HG03060 (cell line): ENCODE measurements around the gene PPP1R2B.
A peak's percentile ranks its signal among the peaks of the same experiment; 100 is the strongest.
"Not testable (repeated sequence)": the region's sequence is repeated elsewhere in the genome, so short reads cannot be mapped to it uniquely, and the experiment has no call there.

Experiments used
- ATAC-seq: cut with Tn5 transposase; IDR thresholded peaks from one replicate; pipeline ENCODE4 v1.9.1; 2021; ENCODE audit warnings: low read depth, moderate number of reproducible peaks; ENCODE audit not compliant: unreplicated experiment

PPP1R2B gene

DNA sequence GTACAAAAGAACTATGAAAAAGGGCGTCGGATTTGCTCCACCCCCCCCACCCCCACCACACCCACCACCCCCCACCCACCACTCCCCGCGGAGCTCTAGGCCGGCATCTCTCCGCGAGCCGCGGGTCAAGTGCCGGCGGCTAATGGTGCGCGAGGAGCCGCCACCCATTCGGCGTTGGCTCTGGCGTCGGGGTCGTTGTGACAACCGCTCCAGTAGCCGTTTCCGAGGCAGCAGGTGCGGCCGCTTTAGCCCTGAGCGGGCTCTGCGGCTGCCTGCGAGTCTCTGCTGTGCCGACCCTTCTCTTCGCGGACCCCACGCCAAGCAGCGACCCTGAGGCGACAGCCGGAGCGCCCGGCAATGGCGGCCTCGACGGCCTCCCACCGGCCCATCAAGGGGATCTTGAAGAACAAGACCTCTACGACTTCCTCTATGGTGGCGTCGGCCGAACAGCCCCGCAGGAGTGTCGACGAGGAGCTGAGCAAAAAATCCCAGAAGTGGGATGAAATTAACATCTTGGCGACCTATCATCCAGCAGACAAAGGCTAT is at the start of gene PPP1R2B:
Gene PPP1R2B (plus strand): TSS at position 90 of the 546 bp plus-strand sequence. CDS start 268 bp downstream, at position 358.
- ATAC-seq, result no peak

DNA sequence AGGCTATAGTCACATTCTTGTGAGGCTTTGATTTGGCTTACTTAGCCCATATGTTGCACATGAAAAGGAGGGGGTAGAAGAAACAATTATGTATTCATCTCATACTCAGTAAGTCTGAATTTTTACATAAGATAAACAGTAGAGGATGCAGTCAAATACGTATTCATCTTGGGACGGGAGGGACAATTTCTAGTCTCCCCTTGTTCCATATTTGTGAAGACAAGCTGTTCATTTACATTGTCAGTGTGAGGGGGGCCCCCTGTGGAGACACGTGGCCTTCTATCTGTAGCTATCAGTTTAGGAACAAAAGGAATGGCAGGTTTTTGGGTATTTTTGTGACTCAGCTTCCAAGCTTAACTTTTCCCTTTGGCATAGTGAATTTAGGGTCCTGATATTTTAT is 49.2 kb upstream of the PPP1R2B start:
- no peak for ATAC-seq

DNA sequence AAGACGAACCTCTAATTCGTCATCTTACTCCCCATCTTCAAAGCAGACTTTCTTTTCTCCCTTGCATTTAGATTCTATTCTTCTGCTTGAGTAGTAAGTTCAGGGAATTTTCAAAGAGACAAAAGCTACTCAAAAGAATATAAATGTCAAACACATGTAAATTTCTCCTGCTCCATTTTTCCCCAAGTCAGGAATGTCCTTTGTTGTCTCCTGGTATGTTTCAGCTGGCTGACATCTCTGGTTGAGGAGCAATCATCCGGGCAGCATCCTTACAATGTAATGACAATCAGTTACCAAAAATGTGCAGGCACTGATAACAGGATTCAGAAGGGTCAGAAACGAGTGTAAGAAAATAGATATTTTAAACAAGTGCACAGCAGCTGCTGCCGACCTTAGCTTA is 47.6 kb upstream of the PPP1R2B start:
- no peak for ATAC-seq

DNA sequence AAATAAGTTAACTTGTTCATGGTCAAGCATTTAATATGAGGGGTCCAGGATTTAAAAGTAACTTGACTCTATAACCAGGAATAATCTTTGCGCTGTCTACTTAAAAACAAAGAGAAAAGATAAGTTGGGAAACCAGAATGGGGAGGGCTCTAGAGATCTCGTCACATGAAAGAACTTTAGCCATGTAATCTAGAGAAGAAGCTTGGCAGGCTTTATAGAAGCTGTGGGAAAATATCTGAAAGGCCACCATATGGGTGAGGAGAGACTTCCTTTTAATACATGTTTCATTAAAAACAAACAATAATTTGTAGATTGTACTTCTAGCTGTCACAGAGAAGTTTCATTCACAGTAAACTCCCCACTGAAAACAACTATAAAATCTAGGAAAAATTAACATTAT is 46.7 kb upstream of the PPP1R2B start:
- ATAC-seq, result no peak

DNA sequence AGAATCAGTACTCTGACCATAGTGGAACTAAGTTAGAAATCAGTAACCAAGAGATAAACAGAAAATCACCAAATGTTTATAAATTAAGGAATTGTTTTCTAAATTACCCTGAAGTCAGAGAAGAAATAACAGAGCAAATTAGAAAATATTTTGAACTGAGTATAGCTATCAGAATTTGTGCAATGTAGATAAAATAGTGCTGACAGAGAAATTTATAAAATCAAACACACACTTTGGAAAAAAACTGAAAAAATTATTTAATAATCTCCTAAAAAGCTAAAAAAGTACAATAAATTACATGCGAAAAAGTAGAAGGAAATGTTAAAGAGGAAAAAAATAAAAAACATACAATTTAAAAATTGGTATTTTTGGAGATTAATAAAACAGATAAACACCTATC is 37.1 kb upstream of the PPP1R2B start:
- no peak for ATAC-seq

DNA sequence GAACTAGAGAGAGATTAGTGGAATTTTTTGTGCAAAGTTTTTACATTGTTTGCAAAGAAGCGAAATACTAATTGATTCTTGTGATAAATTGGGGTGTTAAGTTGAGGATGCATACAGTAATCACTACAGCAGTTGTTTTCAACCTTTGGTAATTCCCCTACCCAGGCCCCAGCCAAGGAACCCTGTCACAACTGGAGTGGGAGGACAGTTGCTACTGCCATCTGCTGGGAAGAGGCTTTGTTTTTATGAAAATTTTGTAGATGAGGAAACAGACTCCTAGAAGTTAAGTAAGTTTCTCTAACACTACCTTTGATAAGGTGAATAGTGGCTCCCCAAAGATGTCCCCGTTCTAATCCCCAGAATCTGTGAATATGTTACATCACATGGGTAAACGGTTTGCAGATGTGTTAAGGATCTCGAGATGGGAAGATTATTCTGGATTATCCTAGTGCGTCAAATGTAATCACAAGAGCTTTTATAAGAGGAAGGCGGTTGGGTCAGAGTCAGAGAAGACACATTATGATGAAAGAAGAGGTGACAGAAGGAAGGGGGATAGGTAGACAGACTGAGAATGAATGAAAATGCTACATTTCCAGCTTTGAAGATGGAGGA is 34.0 kb upstream of the PPP1R2B start:
- ATAC-seq, result no peak

DNA sequence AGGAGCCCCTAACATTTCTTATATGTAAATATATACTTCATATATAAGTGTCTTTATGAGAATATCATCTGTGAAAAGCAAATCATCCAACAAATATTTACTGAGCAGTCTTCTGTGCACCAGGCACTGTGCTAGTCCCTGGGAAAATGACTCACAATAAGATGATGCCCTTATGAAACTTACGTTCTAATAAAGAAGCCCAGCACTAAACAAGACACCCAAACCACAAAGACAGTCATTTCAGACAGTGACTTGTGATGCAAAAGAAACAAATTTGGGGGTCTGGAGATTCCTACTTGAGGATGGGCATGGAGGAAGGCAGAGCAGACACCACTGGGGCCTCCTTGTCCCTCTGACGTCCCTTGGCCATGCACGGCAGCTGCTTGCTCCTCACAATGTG is 30.6 kb upstream of the PPP1R2B start:
- no peak for ATAC-seq

DNA sequence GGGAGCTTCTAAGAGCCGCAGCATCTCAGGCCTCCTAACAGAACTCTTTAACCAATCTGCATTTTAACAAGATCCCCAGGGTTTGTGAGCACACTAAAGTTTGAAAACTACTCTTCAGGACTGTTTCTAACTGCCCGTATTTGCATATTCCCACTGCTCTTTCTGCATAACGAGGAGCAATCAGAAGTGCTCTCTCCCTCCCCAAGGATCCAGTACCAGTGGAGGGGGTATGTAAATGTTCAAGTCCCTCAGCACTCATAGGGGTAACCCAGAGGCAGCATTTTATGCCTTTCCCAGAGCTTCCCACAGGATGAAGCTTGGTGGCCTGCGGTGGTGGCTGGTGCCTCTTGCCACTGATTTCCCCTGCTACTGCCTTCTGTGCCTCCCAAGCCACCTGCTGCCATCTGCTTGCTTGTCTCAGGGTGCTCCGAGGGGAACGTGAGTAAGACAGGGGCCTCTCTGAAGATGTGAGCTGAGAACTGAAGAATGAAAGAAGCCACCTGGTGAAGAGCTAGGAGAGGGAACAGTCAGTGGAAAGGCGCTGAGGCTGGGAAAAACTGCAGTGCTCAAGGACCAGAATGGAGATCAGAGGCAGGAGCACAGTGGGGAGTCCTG is 30.0 kb upstream of the PPP1R2B start:
- no peak for ATAC-seq

DNA sequence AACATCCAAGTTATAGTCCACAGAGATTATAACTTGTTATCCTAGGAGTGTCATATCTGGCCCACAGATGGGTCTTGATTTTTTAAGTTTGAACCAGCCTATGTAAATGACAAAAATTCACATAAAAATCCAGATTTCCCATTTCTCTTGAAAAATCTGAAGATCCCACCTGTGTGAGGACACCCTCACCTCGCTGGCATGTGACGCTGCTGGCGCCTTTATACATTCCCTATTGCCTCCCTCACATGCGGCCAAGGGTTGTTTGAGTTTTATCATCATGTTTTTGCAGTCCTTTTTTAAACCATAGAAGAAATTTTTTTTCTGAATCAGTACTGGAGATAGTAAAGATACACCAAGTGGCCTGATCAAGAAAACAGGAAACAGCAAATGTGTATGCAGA is 25.9 kb upstream of the PPP1R2B start:
- no peak for ATAC-seq

DNA sequence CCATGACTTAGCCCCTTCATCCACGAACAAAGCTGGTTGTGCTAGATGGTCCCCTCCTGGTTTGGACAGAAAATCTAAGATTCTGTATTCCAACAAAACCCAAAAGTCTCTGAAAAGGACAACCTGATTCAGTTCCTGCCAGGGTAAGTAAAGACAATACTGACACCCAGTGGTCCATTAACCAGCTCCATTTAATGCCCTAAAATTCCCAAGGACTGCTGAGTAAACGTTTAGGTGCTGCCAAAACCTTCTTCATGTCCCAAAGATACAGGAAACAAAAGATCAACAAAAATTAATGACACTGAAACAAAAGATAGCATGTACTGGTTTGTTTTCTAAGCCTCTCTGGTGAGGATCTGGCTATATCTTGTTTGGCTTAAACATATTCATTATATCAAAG is 25.3 kb upstream of the PPP1R2B start:
- no peak for ATAC-seq

DNA sequence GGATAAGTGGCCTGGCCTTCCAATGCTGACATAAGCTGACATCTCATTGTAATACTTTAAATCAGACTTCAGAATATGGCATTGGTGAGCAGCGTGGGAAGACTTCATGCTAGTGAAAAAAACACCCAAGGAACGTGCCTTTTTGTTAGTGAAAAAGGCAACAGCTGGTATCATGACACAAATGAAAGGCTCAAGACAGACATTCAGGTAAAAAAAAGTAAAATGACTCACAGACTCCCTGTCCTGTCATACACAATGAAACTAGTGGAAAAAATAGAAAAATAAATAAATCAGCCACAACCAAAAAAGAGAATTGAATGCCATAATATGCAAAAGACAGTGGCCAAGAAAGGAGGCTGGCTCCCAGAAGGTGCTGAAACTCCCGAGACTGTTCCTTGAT is 24.4 kb upstream of the PPP1R2B start:
- ATAC-seq, result no peak

DNA sequence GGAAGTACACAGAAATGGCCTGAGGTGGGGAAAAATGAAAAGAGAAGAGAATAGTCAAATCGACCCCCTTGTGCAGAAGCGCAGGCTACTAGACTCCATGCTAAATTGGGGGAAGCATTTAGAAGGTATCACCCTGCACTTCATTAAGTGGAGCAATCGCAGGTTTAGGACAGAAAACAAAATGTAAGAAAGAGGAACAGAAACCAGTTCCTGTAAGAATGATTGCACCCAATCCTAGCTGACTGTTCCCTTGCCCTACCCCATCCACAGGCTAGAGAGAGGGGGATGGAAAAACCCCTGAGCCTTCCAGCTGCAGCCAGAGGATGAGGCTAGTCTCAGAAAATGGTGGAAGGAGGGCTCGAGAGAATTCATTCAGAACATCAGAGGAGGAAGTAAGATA is 23.9 kb upstream of the PPP1R2B start:
- ATAC-seq, result peak; percentile 81

DNA sequence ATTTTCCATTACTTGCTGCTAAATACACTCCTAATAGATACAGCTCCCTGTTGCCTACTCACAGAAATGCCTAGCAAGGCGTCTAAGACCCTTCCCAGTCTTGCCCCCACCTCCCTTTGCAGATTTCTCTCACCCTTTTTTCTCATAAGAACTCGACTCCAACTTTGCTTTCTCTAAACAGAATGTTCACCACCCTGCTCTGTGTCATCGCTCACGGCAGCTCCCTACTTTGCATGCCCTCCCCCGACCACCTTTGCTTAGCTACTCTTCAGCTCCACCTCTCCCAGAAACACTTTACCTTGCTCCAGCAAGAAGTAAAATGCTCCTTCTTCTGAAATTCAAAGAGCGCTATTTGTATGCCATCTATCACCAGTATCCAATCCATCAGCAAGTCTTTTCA is 15.2 kb upstream of the PPP1R2B start:
- ATAC-seq, result no peak

DNA sequence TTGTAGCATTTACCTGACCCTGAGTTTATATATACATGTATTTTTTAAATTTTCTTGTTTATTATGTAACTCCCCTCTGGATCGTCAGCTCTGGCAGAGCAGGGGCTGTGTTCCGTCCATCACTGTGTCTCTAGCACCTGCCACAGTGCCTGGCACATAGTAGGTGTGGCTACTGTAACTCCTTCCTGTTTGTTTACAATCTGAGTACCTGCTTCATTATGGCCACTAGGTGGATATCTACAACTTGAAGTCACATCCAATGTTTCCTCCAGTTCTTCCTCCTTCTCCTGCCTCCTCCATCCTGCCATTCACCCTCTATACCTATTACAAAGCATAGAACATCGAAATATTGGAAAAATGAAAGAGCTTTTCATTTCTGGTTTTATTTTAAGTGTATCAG is 14.2 kb upstream of the PPP1R2B start:
- ATAC-seq, result no peak

DNA sequence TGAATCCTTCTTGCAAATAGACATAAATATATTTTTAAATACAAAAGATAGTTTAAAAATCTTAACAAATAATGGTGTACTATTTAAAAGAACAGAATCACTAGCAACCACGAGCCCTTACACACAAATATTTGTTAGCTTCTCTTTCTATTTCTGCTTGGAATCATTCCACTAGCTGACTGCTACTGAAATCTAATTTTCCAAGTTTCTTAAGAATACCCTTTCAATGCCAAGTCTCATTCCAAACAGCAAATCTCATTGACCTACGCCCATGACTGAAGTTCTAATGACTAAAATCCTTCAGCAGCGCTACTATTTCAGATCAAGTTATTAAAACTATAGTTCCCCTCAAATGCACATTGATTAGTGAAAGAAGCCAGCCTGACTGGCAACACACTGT is 13.2 kb upstream of the PPP1R2B start:
- no peak for ATAC-seq

DNA sequence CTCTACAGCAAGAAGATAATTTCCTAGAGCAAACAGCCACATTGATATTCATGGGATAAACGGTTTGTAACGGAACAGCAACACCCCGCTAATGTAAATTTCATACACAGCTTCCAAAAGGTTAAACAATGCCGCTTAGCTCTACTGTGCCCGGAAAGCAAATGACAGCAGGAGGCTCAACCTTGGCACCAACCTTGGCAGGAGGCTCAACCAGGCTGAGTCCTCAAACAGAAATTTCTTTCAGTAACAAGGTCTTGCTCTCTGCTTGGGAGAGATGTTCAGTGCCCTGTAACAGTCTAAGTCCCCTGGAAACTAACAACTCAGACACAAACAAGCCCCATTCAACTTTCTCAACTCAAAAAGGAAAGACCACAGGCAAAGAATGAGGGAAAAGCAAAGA is 11.1 kb upstream of the PPP1R2B start:
- ATAC-seq, result no peak

DNA sequence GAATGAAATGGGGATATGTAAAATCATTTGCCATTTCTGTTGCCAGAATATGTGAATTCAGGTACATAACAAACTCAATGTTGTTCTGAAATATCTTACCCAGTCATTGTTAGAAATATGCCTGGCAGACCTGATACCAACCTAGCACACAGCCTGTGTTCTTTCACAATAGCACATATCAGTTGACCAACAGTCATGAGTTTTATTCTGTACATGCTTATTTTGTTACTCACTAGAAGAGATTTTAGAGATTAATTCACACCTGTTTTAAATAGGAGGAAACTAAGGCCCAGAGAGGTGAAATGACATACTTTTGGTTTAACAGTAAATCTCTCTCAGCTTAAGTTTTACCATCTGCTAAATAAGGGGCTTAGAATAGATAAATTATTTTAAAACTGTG is 8.4 kb upstream of the PPP1R2B start:
- no peak for ATAC-seq

DNA sequence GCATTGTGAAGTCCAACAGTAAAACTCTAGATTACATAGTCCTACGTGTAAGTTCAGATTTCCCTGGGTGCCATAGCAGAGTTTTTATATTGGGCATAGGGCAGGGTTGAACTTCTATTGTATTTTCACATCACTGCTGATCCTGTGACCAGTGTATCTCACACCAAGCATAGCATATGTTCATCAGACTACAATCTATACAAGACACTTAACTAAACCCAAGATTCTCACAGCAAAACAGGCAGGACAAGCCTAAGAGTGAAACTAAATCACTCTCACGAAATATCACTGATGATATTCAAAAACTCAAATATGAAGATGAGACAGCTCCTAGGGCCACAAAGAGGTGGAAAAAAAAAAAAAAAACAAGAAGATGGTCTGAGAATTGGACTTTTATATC is 3.2 kb upstream of the PPP1R2B start:
- no peak for ATAC-seq

DNA sequence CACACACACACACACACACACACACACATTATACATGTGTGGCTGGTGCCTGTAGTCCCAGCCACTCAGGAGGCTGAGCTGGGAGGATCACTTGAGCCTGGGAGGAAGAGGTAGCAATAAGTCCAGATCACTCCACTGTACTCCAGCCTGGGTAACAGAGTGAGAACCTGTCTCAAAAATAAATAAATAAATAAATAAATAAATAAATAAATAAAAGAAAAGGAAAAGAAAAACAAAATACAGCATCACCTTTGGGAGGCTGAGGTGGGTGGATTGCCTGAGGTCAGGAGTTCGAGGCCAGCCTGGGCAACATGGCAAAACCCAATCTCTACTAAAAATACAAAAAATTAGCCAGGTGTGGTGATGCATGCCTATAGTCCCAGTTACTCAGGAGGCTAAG is 1.6 kb upstream of the PPP1R2B start:
- not testable (repeated sequence) for ATAC-seq

DNA sequence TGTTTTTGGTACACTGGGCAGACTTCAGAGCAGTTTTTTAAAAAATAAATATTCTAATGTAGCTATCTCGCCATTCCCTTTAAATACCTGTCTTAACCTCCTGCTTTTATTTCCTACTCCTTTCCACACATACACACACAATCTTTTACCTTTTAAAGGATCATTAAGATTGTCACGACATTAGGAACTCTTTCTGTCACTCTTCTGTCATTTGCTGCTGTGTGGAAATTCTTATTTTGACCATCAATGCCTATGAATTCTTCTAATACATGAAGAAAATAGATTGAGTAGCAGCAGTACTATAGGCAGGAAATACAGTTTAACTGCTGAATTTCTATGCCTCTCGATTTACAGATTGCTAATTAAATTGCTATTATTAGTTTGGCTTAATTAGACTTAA is 1.8 kb downstream of the PPP1R2B start:
- no peak for ATAC-seq

DNA sequence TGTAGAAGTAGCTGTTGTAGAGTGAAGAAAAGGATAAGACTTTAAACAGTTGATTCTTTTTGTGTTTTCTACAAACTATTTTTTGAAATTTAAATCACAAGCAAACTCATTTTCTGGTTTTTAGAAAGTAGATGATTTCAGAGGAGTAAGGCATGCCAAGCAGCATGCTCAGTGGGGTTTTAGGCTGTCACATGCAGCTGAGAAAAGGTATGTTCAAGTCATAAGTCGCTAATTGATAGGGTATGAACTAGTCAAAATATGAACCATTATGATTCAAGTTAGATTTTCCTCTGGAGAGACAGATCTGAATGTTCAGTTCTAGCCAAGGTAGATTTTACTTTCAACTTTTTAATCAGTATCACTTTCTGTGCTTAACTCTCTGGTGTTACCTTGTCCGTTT is 3.0 kb downstream of the PPP1R2B start:
- not testable (repeated sequence) for ATAC-seq

DNA sequence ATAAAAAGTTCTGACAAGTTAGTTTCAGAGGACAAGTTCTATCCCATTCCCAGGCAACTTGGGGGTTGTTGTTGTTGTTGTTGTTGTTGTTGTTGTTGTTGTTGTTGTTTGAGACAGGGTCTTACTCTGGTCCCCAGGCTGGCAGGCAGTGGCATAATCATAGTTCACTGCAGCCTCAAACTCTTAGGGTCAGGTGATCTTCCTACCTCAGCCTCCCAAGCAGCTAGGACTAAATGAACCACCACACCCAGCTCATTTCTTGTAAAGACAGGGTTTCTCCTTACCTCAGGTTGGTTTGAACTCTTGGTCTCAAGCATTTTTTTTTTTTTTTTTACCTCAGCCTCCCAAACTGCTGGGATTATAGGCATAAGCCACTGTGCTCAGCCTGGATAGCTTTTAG is 15.3 kb downstream of the PPP1R2B start:
- no peak for ATAC-seq

DNA sequence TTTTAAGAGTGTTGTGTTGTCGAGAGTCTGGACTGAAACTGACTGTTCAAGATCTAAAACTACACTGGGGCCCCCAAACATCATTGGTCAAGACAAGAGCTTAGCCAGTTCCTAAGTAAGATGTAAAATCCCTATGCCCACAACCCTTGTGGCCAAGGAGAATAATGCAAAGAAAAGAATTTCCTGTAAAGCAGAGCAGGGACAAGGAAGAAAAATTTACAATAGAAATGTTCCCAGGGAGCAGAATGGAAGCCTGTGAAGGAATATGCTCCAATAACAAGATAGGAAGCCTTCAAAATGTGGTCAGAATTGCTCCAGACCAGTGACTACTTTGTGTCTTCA is 20.4 kb downstream of the PPP1R2B start:
- no peak for ATAC-seq
